ENCODE measurements around the gene ARSB. TPM values are rescaled to one million over a fixed set of nuclear protein-coding genes. Genes with fewer than 3 reads are reported as not detected.

Gene ARSB
- total and polyA plus RNA-seq, 10 of the 15 experiments (the other 5 are each of a cell fraction or from before 2014, with no cell fraction given): 1.2 to 8.2 (median 6.1) TPM

DNA sequence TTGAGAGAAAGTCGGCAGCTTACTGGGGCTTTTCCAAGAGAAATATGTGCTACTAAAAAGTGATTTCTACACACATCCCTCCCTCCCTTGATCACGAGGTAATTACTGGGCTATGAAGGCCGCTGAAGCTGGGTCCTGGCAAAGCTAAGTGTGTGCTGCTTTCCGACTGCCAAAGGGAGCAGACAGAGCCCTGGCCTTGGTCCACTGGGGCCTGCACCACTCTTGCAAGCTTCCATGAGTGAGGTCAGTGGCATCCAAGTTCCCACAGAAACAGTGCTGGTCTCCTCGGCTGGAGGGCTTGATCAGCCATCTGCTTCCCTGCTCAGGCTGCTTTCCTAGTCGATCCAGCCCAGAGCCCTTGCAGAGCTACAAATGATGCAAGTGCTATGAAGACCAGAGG is 181.8 kb downstream of the ARSB start:
- ChIA-PET POLR2A (no interaction called here), RAD21 (ENCODE audit: unreplicated experiment) (no interaction called here), CTCF (no interaction called here), SMC1A (ENCODE audit: uncharacterized antibody, unreplicated experiment) (interaction anchor here (0.7 kb wide), 1 partner anchor 116 kb away, joined by 3 read pairs; no protein-coding TSS in a partner anchor)
- TF ChIP-seq POLR2AphosphoS5 (IDR thresholded peaks at IDR 0.05; ENCODE audit: low read length): no peak
- TF ChIP-seq NFYB (IDR thresholded peaks at IDR 0.05; ENCODE audit: insufficient read depth, low read depth, low read length): no peak
- no peak for TF ChIP-seq WRNIP1 (IDR thresholded peaks at IDR 0.05; ENCODE audit: borderline replicate concordance, low read depth, low read length)
- no peak for TF ChIP-seq NBN (IDR thresholded peaks at IDR 0.05)
- TF ChIP-seq RBBP5 (conservative IDR thresholded peaks at IDR 0.05): no peak
- TF ChIP-seq PBX3 (IDR thresholded peaks at IDR 0.05; ENCODE audit: insufficient replicate concordance, low read depth, low read length): no peak
- no peak for TF ChIP-seq CHD2 (IDR thresholded peaks at IDR 0.05; ENCODE audit: borderline replicate concordance, low read depth, low read length)
- no peak for TF ChIP-seq NFYA (IDR thresholded peaks at IDR 0.05; ENCODE audit: borderline replicate concordance, low read depth, low read length)
- TF ChIP-seq POLR2A (IDR thresholded peaks at IDR 0.05; ENCODE audit: low read depth, low read length): no peak
- TF ChIP-seq SP1 (IDR thresholded peaks at IDR 0.05; ENCODE audit: low read depth, low read length): no peak
- TF ChIP-seq, protein P1, sequence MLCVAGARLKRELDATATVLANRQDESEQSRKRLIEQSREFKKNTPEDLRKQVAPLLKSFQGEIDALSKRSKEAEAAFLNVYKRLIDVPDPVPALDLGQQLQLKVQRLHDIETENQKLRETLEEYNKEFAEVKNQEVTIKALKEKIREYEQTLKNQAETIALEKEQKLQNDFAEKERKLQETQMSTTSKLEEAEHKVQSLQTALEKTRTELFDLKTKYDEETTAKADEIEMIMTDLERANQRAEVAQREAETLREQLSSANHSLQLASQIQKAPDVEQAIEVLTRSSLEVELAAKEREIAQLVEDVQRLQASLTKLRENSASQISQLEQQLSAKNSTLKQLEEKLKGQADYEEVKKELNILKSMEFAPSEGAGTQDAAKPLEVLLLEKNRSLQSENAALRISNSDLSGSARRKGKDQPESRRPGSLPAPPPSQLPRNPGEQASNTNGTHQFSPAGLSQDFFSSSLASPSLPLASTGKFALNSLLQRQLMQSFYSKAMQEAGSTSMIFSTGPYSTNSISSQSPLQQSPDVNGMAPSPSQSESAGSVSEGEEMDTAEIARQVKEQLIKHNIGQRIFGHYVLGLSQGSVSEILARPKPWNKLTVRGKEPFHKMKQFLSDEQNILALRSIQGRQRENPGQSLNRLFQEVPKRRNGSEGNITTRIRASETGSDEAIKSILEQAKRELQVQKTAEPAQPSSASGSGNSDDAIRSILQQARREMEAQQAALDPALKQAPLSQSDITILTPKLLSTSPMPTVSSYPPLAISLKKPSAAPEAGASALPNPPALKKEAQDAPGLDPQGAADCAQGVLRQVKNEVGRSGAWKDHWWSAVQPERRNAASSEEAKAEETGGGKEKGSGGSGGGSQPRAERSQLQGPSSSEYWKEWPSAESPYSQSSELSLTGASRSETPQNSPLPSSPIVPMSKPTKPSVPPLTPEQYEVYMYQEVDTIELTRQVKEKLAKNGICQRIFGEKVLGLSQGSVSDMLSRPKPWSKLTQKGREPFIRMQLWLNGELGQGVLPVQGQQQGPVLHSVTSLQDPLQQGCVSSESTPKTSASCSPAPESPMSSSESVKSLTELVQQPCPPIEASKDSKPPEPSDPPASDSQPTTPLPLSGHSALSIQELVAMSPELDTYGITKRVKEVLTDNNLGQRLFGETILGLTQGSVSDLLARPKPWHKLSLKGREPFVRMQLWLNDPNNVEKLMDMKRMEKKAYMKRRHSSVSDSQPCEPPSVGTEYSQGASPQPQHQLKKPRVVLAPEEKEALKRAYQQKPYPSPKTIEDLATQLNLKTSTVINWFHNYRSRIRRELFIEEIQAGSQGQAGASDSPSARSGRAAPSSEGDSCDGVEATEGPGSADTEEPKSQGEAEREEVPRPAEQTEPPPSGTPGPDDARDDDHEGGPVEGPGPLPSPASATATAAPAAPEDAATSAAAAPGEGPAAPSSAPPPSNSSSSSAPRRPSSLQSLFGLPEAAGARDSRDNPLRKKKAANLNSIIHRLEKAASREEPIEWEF (IDR thresholded peaks at IDR 0.05; ENCODE audit: insufficient replicate concordance, low read depth, low read length): no peak
- TF ChIP-seq NR2C1 (IDR thresholded peaks at IDR 0.05): no peak
- no peak overlapping the region for H3K4me3 ChIP-seq
- peaks cover 7% of the 10 kb centered on the region; the same call in 2 of the 3 replicates for H3K9me3 ChIP-seq (replicated peaks; ENCODE audit: control insufficient read depth, insufficient read depth, low read length)
- no TSS peak for BruUV-seq (replicated peaks)
- no peak overlapping the region for H3K9ac ChIP-seq (ENCODE audit: control insufficient read depth, insufficient read depth, low read length)
- no peaks in the 10 kb centered on the region for H3K27me3 ChIP-seq (replicated peaks in 1 of 2; ENCODE audit: control insufficient read depth in 2 of 2, insufficient read depth in 2 of 2, low read length in 1 of 2)
- 85% methylated on average over 6 of the region's 6 CpGs for WGBS (ENCODE audit: insufficient coverage, insufficient replicate concordance, low lambda C conversion rate, missing lambda C conversion rate)
- ATAC-seq (no peak), FAIRE-seq (no peak), DNase-seq (ENCODE audit: low read depth, low spot score) (no peak)
- H2AFZ ChIP-seq (ENCODE audit: control insufficient read depth, low read depth, low read length): no peak overlapping the region
- in situ Hi-C loops (cut with MboI): no loop called here
- intact Hi-C loops (cut with micrococcal nuclease; ENCODE audit: unreplicated experiment): no loop called here
- no peaks in the 10 kb centered on the region for H4K20me1 ChIP-seq (ENCODE audit: control insufficient read depth, insufficient read depth)
- H3K27ac ChIP-seq (ENCODE audit: control insufficient read depth, insufficient read depth): no peak overlapping the region
- H3K79me2 ChIP-seq (ENCODE audit: control insufficient read depth, insufficient read depth, low read length): no peaks in the 10 kb centered on the region
- H3K4me1 ChIP-seq (ENCODE audit: control insufficient read depth, insufficient read depth, low read length): no peaks in the 10 kb centered on the region
- no peaks in the 10 kb centered on the region; a peak in 1 of 4 replicates for H3K36me3 ChIP-seq (ENCODE audit: control insufficient read depth in 2 of 2, insufficient read depth in 2 of 2, low read length in 1 of 2)
- no peak overlapping the region for H3K4me2 ChIP-seq (ENCODE audit: control insufficient read depth, insufficient read depth)

Measured in GM12878 (cell line).